Chondrocyte (in vitro differentiated cells): ENCODE results near the gene TNFSF11. TPM values are rescaled to one million over a fixed set of nuclear protein-coding genes. Genes with fewer than 3 reads are reported as not detected.

Experiments used
- DNase-seq: peaks from one replicate; pipeline ENCODE4 v3.0.0; 2021; ENCODE audit warnings: mixed read lengths, low spot score
- H3K27ac Mint-ChIP-seq: one replicate; pipeline ENCODE4 v1.8.0; 2021; ENCODE audit warnings: mild to moderate bottlenecking, moderate library complexity, mixed read lengths; ENCODE audit not compliant: unreplicated experiment
- H3K27me3 Mint-ChIP-seq: 2 replicates; pipeline ENCODE4 v1.8.0; 2021; ENCODE audit warnings: low read depth, mixed read lengths
- H3K36me3 Mint-ChIP-seq: 2 replicates; pipeline ENCODE4 v1.8.0; 2021; ENCODE audit warnings: low read depth, mixed read lengths
- H3K4me1 Mint-ChIP-seq: 2 replicates; pipeline ENCODE4 v1.8.0; 2021; ENCODE audit warnings: low read depth, mild to moderate bottlenecking, mixed read lengths
- H3K4me3 Mint-ChIP-seq: one replicate; pipeline ENCODE4 v1.8.0; 2021; ENCODE audit warnings: mild to moderate bottlenecking, moderate library complexity, mixed read lengths; ENCODE audit not compliant: unreplicated experiment
- H3K9me3 Mint-ChIP-seq: 2 replicates; pipeline ENCODE4 v1.8.0; 2021; ENCODE audit warnings: low read depth, mixed read lengths
- CTCF ChIP-seq: fragments of 200-600 bp; sonication (generic); IDR thresholded peaks from 2 replicates; pipeline ENCODE4 v1.5.0; 2021; ENCODE audit warnings: antibody characterized with exemption, mild to moderate bottlenecking, moderate library complexity
- total RNA-seq: library from RNA; stranded (reverse); gene quantifications from 3 replicates; pipeline ENCODE4 v1.2.1, GENCODE V29; 2021

Gene TNFSF11
- total RNA-seq, 1 donor from 2014 or later = 0.37 TPM

GRCh38 chr13:42602906-42603305 is 29.0 kb downstream of the TNFSF11 start:
- no peak for TF ChIP-seq CTCF
- Mint-ChIP-seq H3K27ac (no peak overlapping the region), H3K36me3 (no peaks in the 10 kb centered on the region), H3K9me3 (no peaks in the 10 kb centered on the region), H3K27me3 (peaks cover 2% of the 10 kb centered on the region), H3K4me1 (peaks cover 4% of the 10 kb centered on the region), H3K4me3 (no peak overlapping the region)
- DNase-seq = no peak

GRCh38 chr13:42603571-42603970 is 29.6 kb downstream of the TNFSF11 start:
- DNase-seq = no peak
- H3K9me3 Mint-ChIP-seq = no peaks in the 10 kb centered on the region
- no peaks in the 10 kb centered on the region for H3K36me3 Mint-ChIP-seq
- no peak for TF ChIP-seq CTCF
- H3K4me1 Mint-ChIP-seq = peaks cover 4% of the 10 kb centered on the region
- no peak overlapping the region for H3K27ac Mint-ChIP-seq
- H3K4me3 Mint-ChIP-seq = no peak overlapping the region
- H3K27me3 Mint-ChIP-seq = peaks cover 2% of the 10 kb centered on the region

- H3K27ac Mint-ChIP-seq = no peak overlapping the region
- no peak overlapping the region for H3K4me3 Mint-ChIP-seq
- TF ChIP-seq CTCF = no peak
- no peaks in the 10 kb centered on the region for H3K9me3 Mint-ChIP-seq
- no peaks in the 10 kb centered on the region for H3K36me3 Mint-ChIP-seq
- no peaks in the 10 kb centered on the region for H3K4me1 Mint-ChIP-seq
- H3K27me3 Mint-ChIP-seq = peaks cover 12% of the 10 kb centered on the region
- no peak for DNase-seq
Measured at GRCh38 chr13:42607546-42607945, 33.6 kb downstream of the TNFSF11 start.

DNA sequence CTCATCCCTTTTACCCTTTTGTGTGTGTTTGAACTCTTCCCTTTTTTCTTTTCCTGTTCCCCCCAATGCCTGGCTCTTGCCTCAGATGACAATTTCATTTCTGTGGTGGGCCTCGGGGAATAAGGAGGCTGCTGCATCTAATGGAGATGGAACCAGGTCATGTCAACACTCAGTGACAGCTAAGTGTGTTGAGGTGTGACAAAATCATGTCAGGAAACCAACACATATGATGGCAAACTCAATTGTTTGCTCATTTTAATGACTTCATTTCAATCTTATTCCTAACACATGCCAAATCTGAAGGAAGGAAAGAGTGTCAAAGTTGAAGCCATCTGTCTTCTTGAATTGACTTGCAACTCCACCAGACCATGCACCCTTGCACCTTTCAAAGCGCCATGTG is 36.7 kb downstream of the TNFSF11 start:
- H3K4me3 Mint-ChIP-seq = no peak overlapping the region
- H3K27me3 Mint-ChIP-seq = peaks cover 20% of the 10 kb centered on the region
- no peaks in the 10 kb centered on the region for H3K36me3 Mint-ChIP-seq
- H3K4me1 Mint-ChIP-seq = no peaks in the 10 kb centered on the region
- DNase-seq = no peak
- TF ChIP-seq CTCF = no peak
- no peaks in the 10 kb centered on the region for H3K9me3 Mint-ChIP-seq
- H3K27ac Mint-ChIP-seq = no peak overlapping the region

- Mint-ChIP-seq H3K27ac (no peak overlapping the region), H3K27me3 (peaks cover 18% of the 10 kb centered on the region), H3K4me1 (no peaks in the 10 kb centered on the region), H3K4me3 (no peak overlapping the region), H3K9me3 (no peaks in the 10 kb centered on the region), H3K36me3 (no peaks in the 10 kb centered on the region)
- no peak for DNase-seq
- TF ChIP-seq CTCF = no peak
Measured at GRCh38 chr13:42611086-42611779, 37.3 kb downstream of the TNFSF11 start.
